ENCODE measurements around the gene HLA-DRB1. TPM values are rescaled to one million over a fixed set of nuclear protein-coding genes. Genes with fewer than 3 reads are reported as not detected.

The HLA-DRB1 gene
- total RNA-seq, 1 experiment from 2014 or later, result 141 TPM

DNA sequence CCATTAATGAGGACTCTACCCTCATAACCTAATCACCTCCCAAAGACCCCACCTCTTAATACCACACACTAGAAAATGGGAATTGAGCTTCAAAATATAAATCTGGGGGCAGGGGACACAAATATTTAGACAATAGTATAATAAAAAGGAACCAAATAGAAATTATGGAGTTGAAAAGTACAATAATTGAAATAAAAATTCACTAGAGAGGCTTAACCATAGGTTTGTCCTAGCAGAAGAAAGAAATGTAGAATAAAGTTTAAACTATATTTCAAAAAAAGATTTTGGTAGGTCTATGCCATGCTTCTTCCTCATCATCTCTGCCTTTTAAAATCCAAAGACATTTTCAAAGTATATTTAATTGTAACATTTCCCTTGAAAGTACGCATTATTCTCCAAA is 28.1 kb upstream of the HLA-DRB1 start:
- CTCF ChIA-PET, result no interaction called here
- Mint-ChIP-seq H3K9me3 (ENCODE audit: low read depth, unreplicated experiment) (no peaks in the 10 kb centered on the region), H3K4me1 (ENCODE audit: low read depth, unreplicated experiment) (peaks cover 13% of the 10 kb centered on the region), H3K36me3 (ENCODE audit: insufficient read depth, unreplicated experiment) (no peaks in the 10 kb centered on the region), H3K4me3 (ENCODE audit: low read depth, unreplicated experiment) (no peak overlapping the region), H3K27ac (ENCODE audit: unreplicated experiment) (no peak overlapping the region), H3K27me3 (ENCODE audit: unreplicated experiment) (no peaks in the 10 kb centered on the region)
- intact Hi-C loops (cut with micrococcal nuclease; ENCODE audit: unreplicated experiment), result no loop called here
- BruUV-seq (replicated peaks), result no TSS peak
- TF ChIP-seq, protein P1, sequence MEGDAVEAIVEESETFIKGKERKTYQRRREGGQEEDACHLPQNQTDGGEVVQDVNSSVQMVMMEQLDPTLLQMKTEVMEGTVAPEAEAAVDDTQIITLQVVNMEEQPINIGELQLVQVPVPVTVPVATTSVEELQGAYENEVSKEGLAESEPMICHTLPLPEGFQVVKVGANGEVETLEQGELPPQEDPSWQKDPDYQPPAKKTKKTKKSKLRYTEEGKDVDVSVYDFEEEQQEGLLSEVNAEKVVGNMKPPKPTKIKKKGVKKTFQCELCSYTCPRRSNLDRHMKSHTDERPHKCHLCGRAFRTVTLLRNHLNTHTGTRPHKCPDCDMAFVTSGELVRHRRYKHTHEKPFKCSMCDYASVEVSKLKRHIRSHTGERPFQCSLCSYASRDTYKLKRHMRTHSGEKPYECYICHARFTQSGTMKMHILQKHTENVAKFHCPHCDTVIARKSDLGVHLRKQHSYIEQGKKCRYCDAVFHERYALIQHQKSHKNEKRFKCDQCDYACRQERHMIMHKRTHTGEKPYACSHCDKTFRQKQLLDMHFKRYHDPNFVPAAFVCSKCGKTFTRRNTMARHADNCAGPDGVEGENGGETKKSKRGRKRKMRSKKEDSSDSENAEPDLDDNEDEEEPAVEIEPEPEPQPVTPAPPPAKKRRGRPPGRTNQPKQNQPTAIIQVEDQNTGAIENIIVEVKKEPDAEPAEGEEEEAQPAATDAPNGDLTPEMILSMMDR (IDR thresholded peaks at IDR 0.05; ENCODE audit: unreplicated experiment), result no peak
- DNase-seq, result no peak

DNA sequence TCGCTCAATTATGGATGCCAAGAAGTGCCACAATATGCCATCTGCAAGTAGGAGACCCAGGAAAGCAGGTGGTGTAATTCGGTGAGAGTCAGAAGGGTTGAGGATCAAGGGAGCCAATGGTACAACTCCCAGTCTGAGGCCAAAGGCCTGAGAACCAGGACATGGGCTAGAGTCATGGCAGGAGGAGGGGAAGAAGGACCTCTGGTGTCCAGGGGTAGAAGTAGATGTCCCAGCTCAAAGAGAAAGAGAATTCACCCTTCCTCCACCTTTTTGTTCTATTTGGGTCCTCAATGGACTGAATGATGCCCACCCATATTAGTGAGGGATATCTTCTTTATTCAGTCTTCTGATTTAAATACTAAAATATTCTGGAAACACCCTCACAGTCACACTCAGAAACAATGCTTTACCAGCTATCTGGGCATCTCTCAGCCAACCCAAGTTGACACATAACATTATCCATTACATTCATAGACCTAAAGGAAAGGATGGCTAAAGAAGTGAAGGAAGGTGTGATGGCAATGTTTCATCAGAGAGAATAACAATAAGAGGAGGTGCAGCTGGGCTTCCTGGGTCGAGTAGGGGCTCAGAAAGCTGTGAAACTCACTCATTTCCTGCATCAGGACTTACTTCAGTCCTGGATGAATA is 26.4 kb upstream of the HLA-DRB1 start:
- H3K36me3 Mint-ChIP-seq (ENCODE audit: insufficient read depth, unreplicated experiment), result no peaks in the 10 kb centered on the region
- intact Hi-C loops (cut with micrococcal nuclease; ENCODE audit: unreplicated experiment), result no loop called here
- no peak overlapping the region for H3K4me3 Mint-ChIP-seq (ENCODE audit: low read depth, unreplicated experiment)
- H3K9me3 Mint-ChIP-seq (ENCODE audit: low read depth, unreplicated experiment), result peaks cover 2% of the 10 kb centered on the region
- no peaks in the 10 kb centered on the region for H3K27me3 Mint-ChIP-seq (ENCODE audit: unreplicated experiment)
- CTCF ChIA-PET, result no interaction called here
- TF ChIP-seq, protein P1 (IDR thresholded peaks at IDR 0.05; ENCODE audit: unreplicated experiment), result no peak
- H3K27ac Mint-ChIP-seq (ENCODE audit: unreplicated experiment), result no peak overlapping the region
- no peak for DNase-seq
- H3K4me1 Mint-ChIP-seq (ENCODE audit: low read depth, unreplicated experiment), result peaks cover 16% of the 10 kb centered on the region
- BruUV-seq (replicated peaks), result no TSS peak

DNA sequence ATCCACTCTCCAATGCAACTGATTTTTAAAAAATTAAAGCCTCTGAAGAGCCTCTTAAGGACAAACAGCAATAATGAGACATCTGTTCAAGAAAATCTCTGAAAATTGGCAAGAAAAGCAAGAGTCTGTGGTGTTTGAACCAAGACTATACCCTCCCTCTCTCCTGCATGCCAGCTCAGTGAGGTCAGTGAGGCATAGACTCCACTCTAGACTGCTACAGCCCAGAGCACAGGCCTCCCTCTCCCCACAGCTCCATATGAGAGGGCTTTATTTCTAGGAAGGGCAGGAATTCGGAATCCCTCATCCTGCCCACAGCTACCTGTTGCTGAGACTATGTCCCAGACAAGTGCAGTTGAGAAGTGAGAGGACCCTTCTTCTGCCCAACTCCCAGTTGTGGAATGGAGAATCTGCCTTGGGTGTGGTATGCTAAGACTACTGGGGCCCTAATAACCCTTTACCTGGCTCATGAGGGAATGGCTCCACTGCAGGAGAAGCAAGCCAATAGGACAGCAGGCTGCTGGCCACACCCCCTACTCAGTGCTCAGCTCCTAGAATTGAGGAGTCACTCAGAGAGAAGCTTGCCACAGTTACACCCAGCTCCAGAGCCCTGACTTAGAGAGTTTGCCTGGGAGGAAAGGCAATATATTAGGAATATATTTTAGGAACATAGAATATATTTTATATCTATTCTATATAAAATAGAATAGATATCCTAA is 24.9 kb upstream of the HLA-DRB1 start:
- intact Hi-C loops (cut with micrococcal nuclease; ENCODE audit: unreplicated experiment), result no loop called here
- DNase-seq, result no peak
- no TSS peak for BruUV-seq (replicated peaks)
- Mint-ChIP-seq H3K27me3 (ENCODE audit: unreplicated experiment) (no peaks in the 10 kb centered on the region), H3K9me3 (ENCODE audit: low read depth, unreplicated experiment) (peaks cover 2% of the 10 kb centered on the region), H3K4me3 (ENCODE audit: low read depth, unreplicated experiment) (no peak overlapping the region), H3K4me1 (ENCODE audit: low read depth, unreplicated experiment) (peaks cover 16% of the 10 kb centered on the region), H3K36me3 (ENCODE audit: insufficient read depth, unreplicated experiment) (no peaks in the 10 kb centered on the region), H3K27ac (ENCODE audit: unreplicated experiment) (no peak overlapping the region)
- TF ChIP-seq, protein P1 (IDR thresholded peaks at IDR 0.05; ENCODE audit: unreplicated experiment), result no peak
- CTCF ChIA-PET, result interaction anchor here (0.7 kb wide), 1 partner anchor 800 kb away, joined by 3 read pairs; no protein-coding TSS in a partner anchor

DNA sequence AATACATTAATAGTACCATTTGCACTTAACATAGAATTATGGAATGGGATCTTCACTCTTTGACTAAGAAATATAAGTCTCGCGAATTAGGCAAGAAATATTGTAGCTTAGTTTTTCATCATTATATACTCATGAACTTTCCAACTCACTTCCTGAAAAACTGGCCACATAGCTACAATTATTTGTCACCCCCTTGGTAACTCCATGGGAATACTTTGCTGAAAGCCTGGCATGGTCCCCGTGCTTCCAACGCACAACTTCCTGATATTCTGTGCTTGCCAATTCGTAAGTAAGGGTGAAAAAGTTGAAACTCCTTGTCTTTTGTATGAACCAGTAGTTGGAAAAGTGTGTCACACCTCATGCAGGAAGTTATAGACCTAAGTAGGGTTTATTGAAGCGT is 23.8 kb upstream of the HLA-DRB1 start:
- intact Hi-C loops (cut with micrococcal nuclease; ENCODE audit: unreplicated experiment), result no loop called here
- no peak for DNase-seq
- TF ChIP-seq, protein P1 (IDR thresholded peaks at IDR 0.05; ENCODE audit: unreplicated experiment), result no peak
- BruUV-seq (replicated peaks), result no TSS peak
- Mint-ChIP-seq H3K9me3 (ENCODE audit: low read depth, unreplicated experiment) (peaks cover 2% of the 10 kb centered on the region), H3K27me3 (ENCODE audit: unreplicated experiment) (no peaks in the 10 kb centered on the region), H3K36me3 (ENCODE audit: insufficient read depth, unreplicated experiment) (no peaks in the 10 kb centered on the region), H3K4me3 (ENCODE audit: low read depth, unreplicated experiment) (no peak overlapping the region), H3K27ac (ENCODE audit: unreplicated experiment) (no peak overlapping the region), H3K4me1 (ENCODE audit: low read depth, unreplicated experiment) (peaks cover 16% of the 10 kb centered on the region)
- CTCF ChIA-PET, result no interaction called here
